HT1080 (cell line): ENCODE data around the gene SPRYD3. TPM values are rescaled to one million over a fixed set of nuclear protein-coding genes. Genes with fewer than 3 reads are reported as not detected.
"Not testable (repeated sequence)": the region's sequence is repeated elsewhere in the genome, so short reads cannot be mapped to it uniquely, and the experiment has no call there.

Experiments
- DNase-seq: peaks from one replicate; pipeline ENCODE4 v3.0.0-alpha.2; 2015; ENCODE audit warnings: low read depth
- polyA plus RNA-seq, 2 experiments: library from polyadenylated mRNA; depleted of rRNA; stranded (reverse); fragments of >200 nt; gene quantifications; 2 replicates each; pipeline ENCODE4 v1.2.3, GENCODE V29; 2015
- total RNA-seq: library from RNA; depleted of rRNA; stranded (reverse); fragments of >200 nt; shearing (Covaris generic); gene quantifications from 2 replicates; pipeline ENCODE4 v1.2.3, GENCODE V29; 2014; rRNA removed

SPRYD3 gene, protein sequence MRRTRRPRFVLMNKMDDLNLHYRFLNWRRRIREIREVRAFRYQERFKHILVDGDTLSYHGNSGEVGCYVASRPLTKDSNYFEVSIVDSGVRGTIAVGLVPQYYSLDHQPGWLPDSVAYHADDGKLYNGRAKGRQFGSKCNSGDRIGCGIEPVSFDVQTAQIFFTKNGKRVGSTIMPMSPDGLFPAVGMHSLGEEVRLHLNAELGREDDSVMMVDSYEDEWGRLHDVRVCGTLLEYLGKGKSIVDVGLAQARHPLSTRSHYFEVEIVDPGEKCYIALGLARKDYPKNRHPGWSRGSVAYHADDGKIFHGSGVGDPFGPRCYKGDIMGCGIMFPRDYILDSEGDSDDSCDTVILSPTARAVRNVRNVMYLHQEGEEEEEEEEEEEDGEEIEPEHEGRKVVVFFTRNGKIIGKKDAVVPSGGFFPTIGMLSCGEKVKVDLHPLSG
- 11.4 and 12.7 TPM in 2 replicates for total RNA-seq
- 9.2 and 11.7 TPM in 2 replicates for polyA plus RNA-seq (2015; cell fraction: cytosol; rRNA removed)
- polyA plus RNA-seq (2015; cell fraction: nucleus; rRNA removed) = 11.1 and 12.1 TPM in 2 replicates

DNA sequence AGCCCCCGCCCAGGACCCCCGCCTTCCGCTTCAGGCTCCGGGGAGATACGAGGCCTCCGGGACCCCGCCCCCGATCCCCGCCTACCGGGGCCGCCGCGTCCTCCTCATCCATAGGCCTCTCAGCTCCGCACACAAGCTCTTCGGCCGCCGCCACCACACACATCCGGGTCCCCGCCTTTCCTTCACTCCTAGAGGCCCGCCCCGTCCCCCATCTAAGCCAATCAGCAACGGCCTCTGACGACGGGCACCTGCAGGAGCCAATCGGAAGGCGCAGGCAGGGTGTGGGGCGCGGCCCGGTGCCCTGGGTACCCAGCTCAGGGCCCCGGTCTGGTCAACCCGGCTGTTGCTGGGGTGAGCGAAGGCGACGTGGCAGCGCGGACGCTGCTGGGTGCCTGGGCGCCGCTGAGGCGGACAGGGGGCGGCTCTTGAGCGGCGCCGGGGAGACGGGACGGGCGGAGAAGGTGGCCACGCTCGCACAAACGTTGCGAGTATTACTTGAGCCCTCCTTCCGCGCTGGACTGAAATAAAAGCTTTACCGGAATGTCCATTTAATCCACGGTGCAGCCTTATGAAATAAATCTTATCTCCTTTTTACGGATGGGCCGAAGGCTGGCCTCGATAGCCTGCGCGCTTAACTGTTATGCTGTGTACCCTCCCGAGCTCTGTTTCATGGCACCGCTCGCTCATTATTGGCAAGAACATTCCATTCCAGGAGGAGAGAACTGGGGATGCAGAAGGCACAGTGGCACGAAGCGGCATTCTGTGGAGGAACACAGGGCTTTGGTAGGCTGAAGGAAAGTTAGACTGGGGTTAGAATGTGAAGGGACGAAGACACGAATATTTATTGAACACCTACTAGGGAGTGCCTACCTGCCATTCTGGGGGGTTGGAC is at the start of gene SPRYD3:
SPRYD3 (minus strand) TSS at position 165 of the 892 bp plus-strand sequence; CDS start at position 108, 57 bp downstream.
- DNase-seq = peak; percentile 96

DNA sequence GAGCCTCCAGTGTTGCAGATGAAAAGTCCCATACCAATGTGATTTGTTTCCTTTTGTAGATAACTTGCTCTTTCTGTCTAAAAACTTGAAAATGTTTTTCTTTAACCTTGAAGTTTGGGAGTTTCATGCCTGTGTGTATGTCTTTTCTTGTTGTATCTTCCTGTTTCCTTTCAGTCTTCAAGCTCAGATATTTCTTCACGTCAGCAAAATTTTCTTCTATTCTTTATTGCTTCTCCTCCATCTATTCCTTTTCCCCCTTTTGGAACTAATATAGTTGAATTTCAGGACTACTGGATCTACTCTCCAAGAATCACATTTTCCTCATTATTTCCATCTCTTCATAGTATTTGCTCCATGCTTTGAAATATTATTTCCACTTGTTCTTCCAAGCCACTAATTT is 48.0 kb upstream of the SPRYD3 start:
- no peak for DNase-seq

DNA sequence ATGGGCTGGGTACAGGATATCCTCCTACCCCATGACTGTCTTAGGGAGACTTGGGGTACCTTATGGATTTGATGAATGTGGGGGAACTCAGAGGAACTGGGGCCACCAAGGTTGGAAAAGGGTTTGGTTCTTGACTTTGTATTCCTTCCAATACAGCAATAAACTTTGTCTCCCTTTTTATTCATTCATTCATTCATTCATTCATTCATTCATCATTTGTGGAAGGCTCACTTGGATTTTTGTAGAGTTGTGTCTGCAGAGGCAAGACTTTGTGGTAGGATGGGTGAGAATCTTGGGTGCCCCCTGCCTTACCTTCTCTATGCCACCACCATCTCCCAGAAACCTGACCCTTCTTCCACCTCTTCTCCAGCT is 45.1 kb upstream of the SPRYD3 start:
- no peak for DNase-seq

DNA sequence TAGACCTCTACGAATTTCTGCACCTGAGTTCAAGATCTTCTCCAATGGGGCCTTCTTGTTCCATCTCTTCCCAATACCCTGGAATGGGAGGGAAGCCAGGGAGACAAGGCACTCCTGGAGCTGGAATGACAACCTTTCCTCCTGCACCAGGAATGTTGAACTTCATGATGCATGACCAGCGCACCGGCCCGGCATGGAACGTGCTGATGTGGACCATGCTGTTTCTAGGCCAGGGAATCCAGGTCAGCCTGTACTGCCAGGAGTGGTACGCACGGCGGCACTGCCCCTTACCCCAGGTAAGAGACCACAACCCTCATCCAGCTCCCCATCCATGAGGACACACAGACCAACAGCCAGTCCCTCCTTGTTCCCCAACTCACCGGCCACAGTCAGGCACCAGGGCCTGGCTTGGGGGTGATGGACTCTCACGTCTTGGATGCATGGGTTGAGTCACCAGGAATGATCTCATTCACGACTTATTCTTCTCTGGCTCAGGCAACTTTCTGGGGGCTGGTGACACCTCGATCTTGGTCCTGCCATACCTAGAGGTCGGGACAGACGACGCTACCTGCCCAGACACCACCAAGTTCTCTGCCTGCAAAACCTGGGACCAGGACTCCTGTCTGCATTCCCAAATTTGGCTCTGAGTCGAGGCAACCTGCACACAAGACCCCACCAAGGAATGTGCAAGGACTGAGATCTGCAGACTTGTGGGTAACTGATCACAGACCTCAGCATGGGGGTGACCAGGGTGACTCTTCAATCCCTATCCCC is 44.6 kb upstream of the SPRYD3 start:
- peak; percentile 47 for DNase-seq

DNA sequence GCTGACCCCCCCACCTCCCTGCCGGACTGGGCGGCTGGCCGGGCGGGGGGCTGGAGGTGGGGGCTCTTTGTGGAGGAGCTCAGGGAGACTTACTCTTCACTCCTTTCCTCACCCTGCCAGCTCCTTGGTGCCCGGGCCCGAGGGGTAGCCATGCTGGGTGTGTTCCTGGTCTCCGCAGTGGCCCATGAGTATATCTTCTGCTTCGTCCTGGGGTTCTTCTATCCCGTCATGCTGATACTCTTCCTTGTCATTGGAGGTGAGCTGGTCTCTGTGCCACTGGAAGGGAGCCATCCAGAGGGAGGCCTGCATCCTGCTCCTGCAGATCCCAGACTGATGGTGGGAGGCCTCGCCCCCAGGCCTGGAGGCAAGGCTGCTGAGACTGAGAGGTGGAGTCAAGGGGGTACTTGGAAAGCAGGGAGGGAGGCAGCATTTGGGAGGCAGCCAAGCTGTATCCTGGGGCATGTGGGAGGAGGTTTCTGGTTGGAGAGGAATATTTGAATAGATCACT is 43.8 kb upstream of the SPRYD3 start:
- DNase-seq = peak; percentile 42

DNA sequence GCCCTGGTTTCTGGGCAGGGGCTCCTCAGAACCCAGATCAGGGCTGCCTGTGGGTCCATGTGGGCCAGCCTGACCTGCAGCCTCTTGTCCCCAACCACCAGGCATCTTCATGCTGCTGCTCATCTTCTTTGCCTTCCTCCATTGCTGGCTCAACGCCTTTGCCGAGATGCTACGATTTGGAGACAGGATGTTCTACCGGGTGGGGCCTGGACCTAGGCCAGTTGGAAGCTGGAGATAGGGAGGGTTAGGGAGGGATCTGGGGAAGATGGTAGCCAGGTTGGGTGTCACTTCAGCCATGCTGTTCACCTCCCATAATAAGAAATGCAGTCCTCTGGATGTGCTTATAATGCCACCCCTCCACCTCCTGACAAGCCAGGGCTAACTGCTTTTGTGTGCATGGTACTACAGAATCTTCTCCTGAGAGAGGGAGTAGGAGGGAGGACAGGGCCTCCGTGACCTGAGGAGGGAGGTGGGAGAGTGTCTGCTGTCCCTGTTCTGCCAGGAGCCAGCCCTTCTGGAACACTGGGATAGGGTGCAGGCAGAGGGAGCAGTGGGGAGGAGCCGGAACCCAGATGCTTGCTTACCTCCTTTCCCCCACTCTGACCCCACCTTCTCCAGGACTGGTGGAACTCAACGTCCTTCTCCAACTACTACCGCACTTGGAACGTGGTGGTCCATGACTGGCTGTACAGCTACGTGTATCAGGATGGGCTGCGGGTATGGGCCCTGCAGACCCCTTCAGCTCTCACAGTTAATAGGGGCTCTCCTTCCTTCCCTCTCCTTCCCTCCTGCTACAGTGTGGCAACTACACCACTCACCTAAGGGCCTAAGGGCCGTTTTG is 41.7 kb upstream of the SPRYD3 start:
- DNase-seq = no peak

DNA sequence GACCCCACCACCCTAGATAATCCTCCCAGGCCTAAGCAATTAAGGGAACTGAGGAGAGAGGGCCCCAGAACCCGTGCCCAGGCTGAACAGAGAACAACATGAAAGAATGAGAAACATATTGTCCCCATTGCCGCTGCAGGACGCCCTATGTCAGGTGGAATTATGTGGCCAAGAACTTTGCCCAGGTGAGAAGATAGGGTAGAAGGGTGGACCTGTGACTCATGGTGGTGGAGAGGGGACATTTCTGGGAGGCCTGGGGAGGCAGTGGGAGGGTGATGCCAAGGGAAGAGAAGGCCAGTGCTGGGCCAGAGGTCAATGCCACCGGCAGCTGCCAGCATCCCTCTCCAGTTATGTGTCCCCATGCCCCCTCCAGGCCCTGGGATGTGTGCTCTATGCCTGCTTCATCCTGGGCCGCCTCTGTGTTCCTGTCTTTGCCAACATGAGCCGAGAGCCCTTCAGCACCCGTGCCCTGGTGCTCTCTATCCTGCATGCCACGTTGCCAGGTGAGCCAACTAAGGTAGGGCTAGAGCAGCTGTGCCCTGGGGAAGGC is 39.6 kb upstream of the SPRYD3 start:
- no peak for DNase-seq

DNA sequence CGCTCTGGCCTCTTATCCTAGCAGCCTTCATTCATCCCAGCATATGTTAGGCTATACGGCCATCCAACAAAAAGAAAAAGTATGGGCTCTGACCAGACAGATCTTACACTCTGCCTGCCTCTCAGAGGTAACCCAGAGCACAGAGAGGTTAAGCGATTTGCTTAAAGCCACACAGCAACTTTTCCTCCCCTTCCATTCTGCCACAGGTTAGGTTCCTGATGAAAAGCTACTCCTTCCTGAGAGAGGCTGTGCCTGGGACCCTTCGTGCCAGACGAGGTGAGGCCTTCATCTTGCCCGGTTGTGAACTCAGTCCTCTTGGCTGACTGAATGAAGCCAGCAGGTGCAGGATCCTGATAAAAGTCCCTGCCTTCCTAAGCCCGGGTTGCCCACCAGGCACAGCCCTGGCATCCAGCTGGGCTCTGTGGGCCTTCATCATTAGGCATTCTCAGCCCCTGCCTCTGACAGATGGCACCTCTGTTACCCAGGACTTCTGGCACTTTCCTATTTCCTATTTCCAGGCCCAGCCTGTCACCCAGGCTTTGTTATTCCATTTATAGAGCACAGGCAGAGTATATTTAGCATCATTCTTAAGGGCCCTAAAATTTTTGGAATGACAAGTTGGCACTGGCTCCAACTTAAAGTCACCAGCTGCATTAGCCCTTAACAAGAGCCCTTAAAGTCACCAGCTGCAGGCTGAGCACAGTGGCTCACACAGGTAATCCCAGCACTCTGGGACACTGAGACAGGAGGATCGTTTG is 36.9 kb upstream of the SPRYD3 start:
- DNase-seq = no peak

DNA sequence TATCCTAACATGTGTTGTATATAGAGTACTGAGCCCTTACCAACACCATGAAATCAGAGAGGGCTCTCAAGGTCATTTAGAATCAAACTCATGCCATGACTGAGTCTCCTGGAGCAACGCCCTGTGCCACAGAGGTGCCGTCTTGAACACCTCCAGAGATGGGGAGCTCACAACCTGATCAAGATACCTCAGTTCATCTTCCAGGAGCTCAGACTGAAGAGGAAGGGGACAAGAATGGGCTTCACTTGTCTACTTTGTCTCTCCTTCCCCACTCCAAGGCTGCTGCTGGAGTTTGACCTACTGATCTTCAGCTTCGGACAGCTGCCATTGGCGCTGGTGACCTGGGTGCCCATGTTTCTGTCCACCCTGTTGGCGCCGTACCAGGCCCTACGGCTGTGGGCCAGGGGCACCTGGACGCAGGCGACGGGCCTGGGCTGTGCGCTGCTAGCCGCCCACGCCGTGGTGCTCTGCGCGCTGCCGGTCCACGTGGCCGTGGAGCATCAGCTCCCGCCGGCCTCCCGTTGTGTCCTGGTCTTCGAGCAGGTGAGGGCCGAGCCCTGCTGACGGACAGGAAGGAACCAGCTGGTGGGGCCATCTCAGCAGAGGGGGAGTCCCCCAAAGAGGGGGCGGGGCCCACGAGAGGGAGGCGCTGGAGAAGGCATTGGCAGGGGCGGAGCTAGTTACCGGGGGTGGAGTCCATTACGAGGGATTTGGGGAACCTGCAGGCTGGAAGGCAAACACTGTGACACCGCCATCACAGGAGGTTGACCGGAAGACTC is 36.1 kb upstream of the SPRYD3 start:
- no peak for DNase-seq

DNA sequence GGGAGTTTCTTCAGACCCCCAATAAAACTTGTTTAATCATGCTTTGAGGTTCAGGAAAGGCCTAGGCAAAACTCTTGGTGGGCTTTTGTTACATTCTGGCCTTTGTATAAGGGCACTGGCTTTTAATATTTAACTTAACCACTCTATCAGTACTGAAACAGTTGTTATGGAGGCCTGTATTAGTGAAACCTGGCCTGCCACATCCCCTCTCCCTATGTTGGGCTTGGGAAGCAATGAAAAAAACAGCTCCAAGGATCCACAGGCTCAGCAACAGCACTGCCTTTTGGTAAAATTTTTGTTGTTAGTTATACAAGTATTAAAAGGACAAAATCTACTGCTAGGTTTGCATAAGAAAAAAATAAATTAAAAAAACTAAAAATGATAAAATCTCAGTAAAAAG is 34.8 kb upstream of the SPRYD3 start:
- no peak for DNase-seq

DNA sequence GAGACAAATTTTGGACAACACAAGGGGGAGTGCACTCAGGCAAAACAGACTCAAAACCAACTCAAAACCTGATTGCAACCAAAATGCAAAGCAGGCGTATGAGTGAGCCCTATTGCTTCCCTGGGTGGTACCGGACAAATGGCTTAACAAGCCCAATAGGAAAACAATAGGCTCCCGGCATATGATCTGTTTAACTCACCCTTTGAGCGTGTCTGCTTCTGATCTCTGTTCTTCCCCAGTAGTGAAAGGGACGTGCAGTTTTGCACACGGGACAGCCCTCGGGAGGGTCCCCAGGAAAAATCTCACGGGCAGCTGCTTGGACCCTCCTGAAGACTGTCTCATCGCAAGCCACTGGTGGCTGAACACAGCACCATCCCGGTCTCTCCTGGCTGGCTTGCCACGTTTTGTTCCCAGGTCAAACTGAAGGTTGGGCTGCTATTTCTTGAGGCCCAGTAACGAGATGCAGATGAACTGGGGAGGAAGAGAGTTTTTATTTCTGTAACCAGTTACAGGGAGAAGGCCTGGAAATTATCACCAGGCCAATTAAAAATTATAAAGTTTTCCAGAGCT is 34.0 kb upstream of the SPRYD3 start:
- no peak for DNase-seq

DNA sequence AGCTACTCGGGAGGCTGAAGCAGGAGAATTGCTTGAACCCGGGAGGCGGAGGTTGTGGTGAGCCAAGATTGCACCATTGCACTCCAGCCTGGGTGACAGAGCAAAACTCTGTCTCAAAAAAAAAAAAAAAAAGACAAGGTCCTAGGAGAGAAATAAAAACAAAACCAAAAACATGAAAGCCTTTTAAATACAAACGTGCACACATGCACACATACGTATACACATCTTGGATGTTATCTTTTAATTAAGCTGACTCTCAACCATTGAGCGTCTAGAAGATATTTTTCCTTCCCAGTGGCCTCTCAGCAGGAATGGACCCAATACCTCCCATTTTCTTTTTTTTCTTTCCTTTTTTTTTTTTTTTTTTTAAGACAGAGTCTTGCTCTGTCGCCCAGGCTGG is 33.2 kb upstream of the SPRYD3 start:
- not testable (repeated sequence) for DNase-seq

DNA sequence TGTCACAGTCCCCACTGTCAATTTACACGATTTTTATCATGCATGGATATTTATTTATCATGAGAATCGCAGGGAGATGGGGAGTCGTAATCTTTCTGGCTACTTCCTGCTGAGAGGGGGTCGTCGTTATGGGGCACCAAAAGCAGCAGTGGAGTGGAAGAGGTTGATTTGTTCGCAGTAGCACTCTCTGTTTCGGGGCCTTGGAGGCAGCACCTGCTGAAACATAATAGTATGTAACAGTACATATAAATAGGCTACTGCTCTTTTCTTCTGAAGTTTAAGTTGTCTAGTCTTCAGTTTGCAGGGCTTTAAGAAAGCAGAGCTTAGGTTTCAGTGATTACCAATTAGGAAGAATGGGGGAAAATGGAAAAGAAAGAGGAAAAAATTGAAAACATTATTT is 27.9 kb upstream of the SPRYD3 start:
- DNase-seq = no peak

DNA sequence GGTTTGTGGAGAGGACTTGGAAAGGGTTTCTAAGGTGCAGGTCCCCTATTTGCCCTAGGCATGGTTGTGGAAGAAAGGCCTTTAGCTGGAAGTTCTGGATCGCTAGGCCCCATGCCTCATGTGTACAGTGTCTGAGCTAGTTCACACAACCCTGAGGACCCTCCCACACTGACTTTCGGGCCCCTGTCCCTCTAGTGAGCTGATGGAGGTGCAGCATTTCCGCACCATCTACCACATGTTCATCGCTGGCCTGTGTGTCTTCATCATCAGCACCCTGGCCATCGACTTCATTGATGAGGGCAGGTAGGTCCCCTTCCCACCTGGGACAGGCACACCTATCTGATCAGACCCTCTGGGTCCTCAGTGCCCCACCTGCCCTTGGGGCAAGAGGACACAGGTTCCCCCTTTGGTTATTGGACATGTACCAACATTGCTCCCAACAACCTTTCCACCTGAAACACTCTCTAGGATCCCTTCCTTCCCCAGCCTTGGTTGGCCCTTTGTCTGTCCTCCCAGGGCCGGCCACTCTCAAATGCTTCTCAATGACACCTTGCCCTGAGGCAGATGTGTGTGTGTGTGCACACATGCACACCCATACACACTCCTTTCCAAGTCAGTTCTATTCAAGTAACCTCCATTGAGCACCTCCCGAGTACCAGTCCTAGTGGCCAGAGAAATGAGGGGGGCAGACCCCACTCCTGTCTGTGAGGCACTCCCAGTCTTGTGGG is 26.7 kb upstream of the SPRYD3 start:
- no peak for DNase-seq

DNA sequence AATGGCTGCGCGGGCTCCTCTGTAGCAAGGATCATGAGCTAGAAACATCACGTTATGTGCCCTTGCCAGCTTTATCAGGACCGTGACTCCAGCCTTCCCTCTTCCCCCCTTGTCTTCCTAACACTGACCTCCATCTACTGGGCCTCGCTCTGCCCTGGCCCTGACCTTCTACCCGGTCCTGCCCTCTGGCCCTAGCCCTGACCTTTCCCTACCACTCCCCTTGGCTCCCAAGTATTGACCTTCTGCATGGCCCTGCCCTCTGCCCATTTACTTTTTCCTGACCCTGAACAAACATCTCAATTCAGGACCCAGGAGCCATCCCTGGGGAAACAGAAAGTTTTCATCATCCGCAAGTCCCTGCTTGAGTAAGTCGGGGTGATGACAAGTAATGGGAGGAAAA is 26.1 kb upstream of the SPRYD3 start:
- no peak for DNase-seq

DNA sequence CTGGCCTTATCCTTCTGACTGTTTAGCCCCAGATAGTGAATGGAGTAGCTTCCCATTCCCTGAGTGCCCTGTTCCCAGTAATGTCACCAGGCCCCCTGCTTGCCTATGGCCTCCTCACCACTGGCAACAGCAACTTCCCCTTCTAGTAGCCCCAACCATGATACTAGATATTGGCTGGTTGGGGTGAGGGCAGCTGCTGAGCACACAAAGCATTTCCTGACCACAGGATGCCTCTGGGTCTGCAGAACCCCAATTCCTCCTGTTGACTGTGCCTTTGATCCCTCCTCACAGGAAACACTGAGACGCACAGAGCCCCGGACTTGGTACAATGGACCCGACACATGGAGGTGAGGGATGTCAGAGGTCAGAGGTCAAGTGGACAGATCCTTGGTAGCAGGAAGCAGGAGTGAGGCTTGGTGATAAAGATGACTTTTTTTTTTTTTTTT is 24.7 kb upstream of the SPRYD3 start:
- DNase-seq = no peak
